IPS DF 6.9 (cell line): ENCODE measurements around the gene USP17L19.
"Not testable (repeated sequence)": the region's sequence is repeated elsewhere in the genome, so short reads cannot be mapped to it uniquely, and the experiment has no call there.

ENCODE experiments used
- DNase-seq: peaks from one replicate; pipeline ENCODE4 v3.0.0-alpha.2; 2013; ENCODE audit warnings: low read depth, low spot score
- H3K27ac ChIP-seq: one replicate; pipeline ENCODE4 v1.5.1; 2013; ENCODE audit warnings: low read length, control low read depth
- H3K27me3 ChIP-seq: 2 replicates; pipeline ENCODE4 v1.6.1; 2013; ENCODE audit warnings: mild to moderate bottlenecking, low read length; ENCODE audit not compliant: control insufficient read depth, insufficient read depth
- H3K36me3 ChIP-seq: 2 replicates; pipeline ENCODE4 v1.6.1; 2013; ENCODE audit warnings: low read length; ENCODE audit not compliant: control insufficient read depth, insufficient read depth
- H3K4me1 ChIP-seq: 2 replicates; pipeline ENCODE4 v1.6.1; 2013; ENCODE audit warnings: low read length; ENCODE audit not compliant: control insufficient read depth, insufficient read depth
- H3K4me3 ChIP-seq: 2 replicates; pipeline ENCODE4 v1.5.1; 2013; ENCODE audit warnings: mild to moderate bottlenecking, low read length
- H3K9me3 ChIP-seq: 2 replicates; pipeline ENCODE4 v1.6.1; 2013; ENCODE audit warnings: low read length, inconsistent platforms; ENCODE audit not compliant: control insufficient read depth, insufficient read depth
- WGBS: extraction: QIAGEN DNeasy Blood & Tissue Kit; methylation state at CpG from one replicate; pipeline ENCODE4 v1.1.7; 2013; ENCODE audit warnings: mixed read lengths, missing lambda C conversion rate; ENCODE audit not compliant: insufficient read length, insufficient coverage; 5-methylcytosine and 5-hydroxymethylcytosine counted together

Gene USP17L19

DNA sequence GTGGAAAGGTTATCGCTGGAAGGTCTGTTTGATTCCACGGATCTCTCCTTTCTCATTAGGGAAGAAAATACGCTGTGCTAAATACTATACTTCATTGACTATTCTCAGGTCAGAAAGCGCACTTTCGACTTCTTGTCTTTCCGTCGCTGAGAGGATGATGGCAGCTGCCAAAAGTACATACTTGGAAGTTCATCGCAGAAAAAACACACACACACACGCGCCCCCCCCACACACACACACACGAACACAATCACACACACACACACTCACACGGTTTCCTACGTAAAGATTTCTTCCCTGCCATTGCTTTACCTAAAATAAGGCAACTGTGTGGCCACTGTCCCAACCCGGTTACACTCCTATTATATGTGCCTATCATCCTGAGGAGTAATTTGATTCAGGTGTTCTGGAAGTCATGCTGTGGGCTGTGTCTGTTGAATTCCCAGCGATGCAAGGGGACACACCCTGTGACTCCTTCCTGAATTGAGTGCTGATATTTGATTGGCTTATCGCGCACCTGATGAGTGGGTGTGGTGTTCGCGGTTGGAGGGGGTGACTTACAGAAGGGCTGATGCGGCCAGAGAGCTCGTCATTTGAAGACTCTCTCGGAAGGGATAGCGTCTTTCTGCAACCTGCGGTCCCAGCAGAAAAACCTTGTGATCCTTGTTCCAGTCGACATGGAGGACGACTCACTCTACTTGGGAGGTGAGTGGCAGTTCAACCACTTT lies 5.1 kb upstream of the USP17L19 start, which contains the start of gene USP17L18:
USP17L18 (plus strand) TSS at position 678 of the 728 bp plus-strand sequence; CDS start at position 678, 0 bp downstream.
- not testable (repeated sequence) for DNase-seq, H3K4me1 ChIP-seq, H3K36me3 ChIP-seq, H3K9me3 ChIP-seq, H3K27me3 ChIP-seq, H3K4me3 ChIP-seq, H3K27ac ChIP-seq
- 100% methylated on average over 2 of the region's 26 CpGs for WGBS

DNA sequence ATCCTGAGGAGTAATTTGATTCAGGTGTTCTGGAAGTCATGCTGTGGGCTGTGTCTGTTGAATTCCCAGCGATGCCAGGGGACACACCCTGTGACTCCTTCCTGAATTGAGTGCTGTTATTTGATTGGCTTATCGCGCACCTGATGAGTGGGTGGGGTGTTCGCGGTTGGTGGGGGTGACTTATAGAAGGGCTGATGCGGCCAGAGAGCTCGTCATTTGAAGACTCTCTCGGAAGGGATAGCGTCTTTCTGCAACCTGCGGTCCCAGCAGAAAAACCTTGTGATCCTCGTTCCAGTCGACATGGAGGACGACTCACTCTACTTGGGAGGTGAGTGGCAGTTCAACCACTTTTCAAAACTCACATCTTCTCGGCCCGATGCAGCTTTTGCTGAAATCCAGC lies 4.6 kb downstream of the USP17L19 start, which contains the start of gene USP17L20:
USP17L20 (plus strand) TSS at position 301 of the 400 bp plus-strand sequence; CDS start at position 301, 0 bp downstream.
- not testable (repeated sequence) for DNase-seq, H3K27ac ChIP-seq, H3K27me3 ChIP-seq, H3K9me3 ChIP-seq, H3K4me3 ChIP-seq, H3K4me1 ChIP-seq, H3K36me3 ChIP-seq
- no CpG with 5 or more reads among the region's 15 CpGs for WGBS

DNA sequence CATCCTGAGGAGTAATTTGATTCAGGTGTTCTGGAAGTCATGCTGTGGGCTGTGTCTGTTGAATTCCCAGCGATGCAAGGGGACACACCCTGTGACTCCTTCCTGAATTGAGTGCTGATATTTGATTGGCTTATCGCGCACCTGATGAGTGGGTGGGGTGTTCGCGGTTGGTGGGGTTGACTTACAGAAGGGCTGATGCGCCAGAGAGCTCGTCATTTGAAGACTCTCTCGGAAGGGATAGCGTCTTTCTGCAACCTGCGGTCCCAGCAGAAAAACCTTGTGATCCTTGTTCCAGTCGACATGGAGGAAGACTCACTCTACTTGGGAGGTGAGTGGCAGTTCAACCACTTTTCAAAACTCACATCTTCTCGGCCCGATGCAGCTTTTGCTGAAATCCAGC lies 9.4 kb downstream of the USP17L19 start, which contains the start of gene USP17L21:
USP17L21 (plus strand) TSS at position 301 of the 400 bp plus-strand sequence; CDS start at position 301, 0 bp downstream.
- H3K27ac ChIP-seq, H3K4me1 ChIP-seq, H3K9me3 ChIP-seq, H3K27me3 ChIP-seq, H3K36me3 ChIP-seq, DNase-seq, H3K4me3 ChIP-seq: not testable (repeated sequence)
- no CpG with 5 or more reads among the region's 13 CpGs for WGBS

DNA sequence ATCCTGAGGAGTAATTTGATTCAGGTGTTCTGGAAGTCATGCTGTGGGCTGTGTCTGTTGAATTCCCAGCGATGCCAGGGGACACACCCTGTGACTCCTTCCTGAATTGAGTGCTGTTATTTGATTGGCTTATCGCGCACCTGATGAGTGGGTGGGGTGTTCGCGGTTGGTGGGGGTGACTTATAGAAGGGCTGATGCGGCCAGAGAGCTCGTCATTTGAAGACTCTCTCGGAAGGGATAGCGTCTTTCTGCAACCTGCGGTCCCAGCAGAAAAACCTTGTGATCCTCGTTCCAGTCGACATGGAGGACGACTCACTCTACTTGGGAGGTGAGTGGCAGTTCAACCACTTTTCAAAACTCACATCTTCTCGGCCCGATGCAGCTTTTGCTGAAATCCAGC lies 14.1 kb downstream of the USP17L19 start, which contains the start of gene USP17L22:
USP17L22 (plus strand) TSS at position 301 of the 400 bp plus-strand sequence; CDS start at position 301, 0 bp downstream.
- not testable (repeated sequence) for H3K27ac ChIP-seq, H3K36me3 ChIP-seq, H3K4me3 ChIP-seq, H3K4me1 ChIP-seq, H3K27me3 ChIP-seq, DNase-seq, H3K9me3 ChIP-seq
- WGBS: no CpG with 5 or more reads among the region's 15 CpGs

DNA sequence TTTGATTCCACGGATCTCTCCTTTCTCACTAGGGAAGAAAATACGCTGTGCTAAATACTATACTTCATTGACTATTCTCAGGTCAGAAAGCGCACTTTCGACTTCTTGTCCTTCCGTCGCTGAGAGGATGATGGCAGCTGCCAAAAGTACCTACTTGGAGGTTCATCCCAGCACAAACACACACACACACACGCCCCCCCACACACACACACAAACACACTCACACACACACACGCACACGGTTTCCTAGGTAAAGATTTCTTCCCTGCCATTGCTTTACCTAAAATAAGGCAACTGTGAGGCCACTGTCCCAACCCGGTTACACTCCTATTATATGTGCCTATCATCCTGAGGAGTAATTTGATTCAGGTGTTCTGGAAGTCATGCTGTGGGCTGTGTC lies 18.5 kb downstream of the USP17L19 start:
- H3K27ac ChIP-seq, H3K36me3 ChIP-seq, DNase-seq, H3K9me3 ChIP-seq, H3K27me3 ChIP-seq, H3K4me3 ChIP-seq, H3K4me1 ChIP-seq: not testable (repeated sequence)
- WGBS: 100% methylated on average over 3 of the region's 10 CpGs
